Ishikawa (cell line): ENCODE results near the gene MRFAP1.

ENCODE experiments used
- CEBPB ChIP-seq: IDR thresholded peaks from 2 replicates; pipeline ENCODE4 v1.6.1; 2012
- CREB1 ChIP-seq: IDR thresholded peaks from 2 replicates; pipeline ENCODE4 v1.6.1; 2012; ENCODE audit warnings: low read depth
- EGR1 ChIP-seq: IDR thresholded peaks from 2 replicates; pipeline ENCODE4 v1.6.1; 2012
- EP300 ChIP-seq: IDR thresholded peaks from 2 replicates; pipeline ENCODE4 v1.6.1; 2012; ENCODE audit warnings: borderline replicate concordance
- FOXM1 ChIP-seq: IDR thresholded peaks from 2 replicates; pipeline ENCODE4 v1.6.1; 2012; ENCODE audit warnings: low read depth, borderline replicate concordance
- NFIC ChIP-seq: IDR thresholded peaks from 2 replicates; pipeline ENCODE4 v1.6.1; 2012
- RAD21 ChIP-seq: IDR thresholded peaks from 2 replicates; pipeline ENCODE4 v1.6.1; 2012; ENCODE audit warnings: low read depth
- TAF1 ChIP-seq: IDR thresholded peaks from 2 replicates; pipeline ENCODE4 v1.6.1; 2012; ENCODE audit warnings: low read depth, mild to moderate bottlenecking
- TCF12 ChIP-seq: IDR thresholded peaks from 2 replicates; pipeline ENCODE4 v1.6.1; 2012; ENCODE audit warnings: low read depth
- TEAD4 ChIP-seq: IDR thresholded peaks from 2 replicates; pipeline ENCODE4 v1.6.1; 2012
- YY1 ChIP-seq: IDR thresholded peaks from 2 replicates; pipeline ENCODE4 v1.6.1; 2012; ENCODE audit warnings: low read depth
- ZBTB7A ChIP-seq: IDR thresholded peaks from 2 replicates; pipeline ENCODE4 v1.6.1; 2012; ENCODE audit warnings: low read depth
- TF ChIP-seq, protein P1 (sequence below): IDR thresholded peaks from 2 replicates; pipeline ENCODE4 v1.6.1; 2012; ENCODE audit warnings: low read depth, mild to moderate bottlenecking
- TF ChIP-seq, protein P2 (sequence below): IDR thresholded peaks from 2 replicates; pipeline ENCODE4 v1.6.1; 2012
- TF ChIP-seq, protein P3 (sequence below): IDR thresholded peaks from 2 replicates; pipeline ENCODE4 v1.6.1; 2012

Gene MRFAP1

DNA sequence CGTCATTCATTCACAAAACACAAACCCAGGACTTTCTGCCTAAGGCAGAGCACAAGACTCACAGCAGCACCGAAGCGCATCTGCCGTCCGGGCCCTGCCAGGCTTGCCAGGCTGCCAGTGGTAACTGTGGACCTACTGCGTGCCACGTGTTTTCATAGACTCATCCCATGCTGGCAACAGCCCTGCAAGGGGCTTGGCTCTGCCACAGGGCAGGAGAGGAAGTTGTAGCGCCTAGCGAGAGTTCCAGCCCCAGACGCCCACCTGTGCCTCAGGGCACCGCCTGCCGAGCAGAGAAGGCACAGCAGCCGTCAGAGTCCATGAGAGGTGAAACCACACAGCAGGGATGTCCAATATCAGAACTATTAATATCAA, 18.9 kb upstream of the MRFAP1 start:
- TF ChIP-seq EP300, result no peak
- no peak for TF ChIP-seq ZBTB7A
- TF ChIP-seq, protein P1, sequence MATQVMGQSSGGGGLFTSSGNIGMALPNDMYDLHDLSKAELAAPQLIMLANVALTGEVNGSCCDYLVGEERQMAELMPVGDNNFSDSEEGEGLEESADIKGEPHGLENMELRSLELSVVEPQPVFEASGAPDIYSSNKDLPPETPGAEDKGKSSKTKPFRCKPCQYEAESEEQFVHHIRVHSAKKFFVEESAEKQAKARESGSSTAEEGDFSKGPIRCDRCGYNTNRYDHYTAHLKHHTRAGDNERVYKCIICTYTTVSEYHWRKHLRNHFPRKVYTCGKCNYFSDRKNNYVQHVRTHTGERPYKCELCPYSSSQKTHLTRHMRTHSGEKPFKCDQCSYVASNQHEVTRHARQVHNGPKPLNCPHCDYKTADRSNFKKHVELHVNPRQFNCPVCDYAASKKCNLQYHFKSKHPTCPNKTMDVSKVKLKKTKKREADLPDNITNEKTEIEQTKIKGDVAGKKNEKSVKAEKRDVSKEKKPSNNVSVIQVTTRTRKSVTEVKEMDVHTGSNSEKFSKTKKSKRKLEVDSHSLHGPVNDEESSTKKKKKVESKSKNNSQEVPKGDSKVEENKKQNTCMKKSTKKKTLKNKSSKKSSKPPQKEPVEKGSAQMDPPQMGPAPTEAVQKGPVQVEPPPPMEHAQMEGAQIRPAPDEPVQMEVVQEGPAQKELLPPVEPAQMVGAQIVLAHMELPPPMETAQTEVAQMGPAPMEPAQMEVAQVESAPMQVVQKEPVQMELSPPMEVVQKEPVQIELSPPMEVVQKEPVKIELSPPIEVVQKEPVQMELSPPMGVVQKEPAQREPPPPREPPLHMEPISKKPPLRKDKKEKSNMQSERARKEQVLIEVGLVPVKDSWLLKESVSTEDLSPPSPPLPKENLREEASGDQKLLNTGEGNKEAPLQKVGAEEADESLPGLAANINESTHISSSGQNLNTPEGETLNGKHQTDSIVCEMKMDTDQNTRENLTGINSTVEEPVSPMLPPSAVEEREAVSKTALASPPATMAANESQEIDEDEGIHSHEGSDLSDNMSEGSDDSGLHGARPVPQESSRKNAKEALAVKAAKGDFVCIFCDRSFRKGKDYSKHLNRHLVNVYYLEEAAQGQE, result no peak
- no peak for TF ChIP-seq EGR1
- TF ChIP-seq, protein P2, sequence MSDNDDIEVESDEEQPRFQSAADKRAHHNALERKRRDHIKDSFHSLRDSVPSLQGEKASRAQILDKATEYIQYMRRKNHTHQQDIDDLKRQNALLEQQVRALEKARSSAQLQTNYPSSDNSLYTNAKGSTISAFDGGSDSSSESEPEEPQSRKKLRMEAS, result no peak

DNA sequence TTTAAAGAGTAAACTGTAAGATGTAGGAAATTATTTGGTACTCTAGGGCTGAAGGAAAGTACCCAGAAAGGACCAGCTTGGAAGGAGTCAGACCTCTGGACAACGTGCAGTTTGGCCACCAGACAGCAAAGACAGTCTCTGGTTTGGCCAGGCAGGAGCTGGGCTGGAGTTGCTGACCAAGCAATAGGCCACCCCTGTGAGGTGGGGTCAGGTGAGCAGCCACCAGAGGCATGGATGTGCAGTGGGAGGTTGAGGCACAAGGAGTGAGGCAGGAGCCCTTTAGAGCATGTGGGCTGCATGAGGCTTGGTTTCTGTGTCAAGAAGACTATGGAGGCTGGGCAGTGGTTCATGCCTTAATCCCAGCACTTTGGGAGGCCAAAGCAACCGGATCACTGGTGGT, 17.7 kb upstream of the MRFAP1 start:
- TF ChIP-seq CREB1, result no peak
- TF ChIP-seq EGR1, result no peak
- no peak for TF ChIP-seq FOXM1
- TF ChIP-seq YY1, result no peak
- no peak for TF ChIP-seq ZBTB7A
- no peak for TF ChIP-seq TEAD4
- TF ChIP-seq RAD21, result no peak
- no peak for TF ChIP-seq TAF1
- TF ChIP-seq, protein P3, sequence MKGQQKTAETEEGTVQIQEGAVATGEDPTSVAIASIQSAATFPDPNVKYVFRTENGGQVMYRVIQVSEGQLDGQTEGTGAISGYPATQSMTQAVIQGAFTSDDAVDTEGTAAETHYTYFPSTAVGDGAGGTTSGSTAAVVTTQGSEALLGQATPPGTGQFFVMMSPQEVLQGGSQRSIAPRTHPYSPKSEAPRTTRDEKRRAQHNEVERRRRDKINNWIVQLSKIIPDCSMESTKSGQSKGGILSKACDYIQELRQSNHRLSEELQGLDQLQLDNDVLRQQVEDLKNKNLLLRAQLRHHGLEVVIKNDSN, result no peak
- no peak for TF ChIP-seq NFIC
- TF ChIP-seq EP300, result no peak
- no peak for TF ChIP-seq TCF12
- TF ChIP-seq, protein P2, result no peak
- TF ChIP-seq CEBPB, result no peak
- TF ChIP-seq, protein P1, result no peak

DNA sequence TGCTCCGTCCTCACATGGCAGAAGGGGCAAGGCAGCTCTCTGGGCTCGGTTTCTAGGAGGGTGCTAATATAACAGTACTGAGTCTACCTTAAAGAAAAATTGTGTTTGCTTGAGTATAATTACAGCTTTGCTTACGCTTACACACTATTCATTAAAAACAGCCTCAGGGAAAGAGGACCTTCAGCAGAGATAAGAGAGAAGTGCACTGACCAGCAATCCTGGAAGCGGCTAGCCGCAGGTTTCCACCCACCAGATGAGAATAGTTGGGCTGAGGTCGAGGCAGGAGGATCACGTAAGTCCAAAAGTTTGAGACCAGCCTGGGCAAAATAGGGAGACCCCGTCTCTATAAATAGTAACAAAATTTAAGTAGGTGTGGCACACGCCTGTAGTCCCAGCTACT, 15.2 kb upstream of the MRFAP1 start:
- TF ChIP-seq NFIC (no peak), TEAD4 (no peak), EP300 (no peak), YY1 (no peak), ZBTB7A (no peak), RAD21 (no peak)
- TF ChIP-seq, protein P3, result no peak

DNA sequence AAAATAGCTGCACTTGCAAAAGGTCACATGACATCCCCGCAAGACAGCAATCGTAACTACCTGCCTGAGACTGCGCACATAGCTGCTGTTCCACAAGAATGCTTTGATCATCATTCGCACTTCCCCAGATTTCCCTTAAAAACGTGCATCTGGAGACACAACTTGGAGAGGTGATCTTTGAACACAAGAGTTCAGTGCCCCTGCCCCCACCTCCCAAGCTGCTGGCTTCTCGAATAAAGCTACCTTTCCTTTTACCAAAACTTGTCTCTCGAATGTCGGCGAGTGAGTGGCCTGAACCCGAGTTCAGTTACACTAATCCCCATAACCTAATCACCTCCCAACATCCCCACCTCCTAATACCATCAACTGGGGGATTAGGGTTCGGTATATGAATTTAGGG, 14.4 kb upstream of the MRFAP1 start:
- TF ChIP-seq TAF1, result no peak
- TF ChIP-seq NFIC, result no peak
- no peak for TF ChIP-seq EP300
- TF ChIP-seq ZBTB7A, result no peak
- no peak for TF ChIP-seq RAD21
- TF ChIP-seq, protein P2, result no peak
- TF ChIP-seq, protein P3, result no peak
- no peak for TF ChIP-seq CREB1
- no peak for TF ChIP-seq TEAD4
- TF ChIP-seq, protein P1, result no peak
- TF ChIP-seq YY1, result no peak
- no peak for TF ChIP-seq EGR1
- no peak for TF ChIP-seq TCF12
- TF ChIP-seq CEBPB, result no peak
- no peak for TF ChIP-seq FOXM1
